H1 (cell line): ENCODE results near the gene MACF1. TPM values are rescaled to one million over a fixed set of nuclear protein-coding genes. Genes with fewer than 3 reads are reported as not detected.

Experiments used
- CTCF ChIA-PET: fragments of 300-600 bp; sonication (Branson Sonifier 250); formaldehyde crosslinking; loops from one replicate; lab custom pipeline; 2021; ENCODE audit not compliant: partially characterized antibody; lab: Charles Lee
- POLR2A ChIA-PET: fragments of 300-600 bp; sonication (Branson Sonifier 250); formaldehyde crosslinking; loops from one replicate; lab custom pipeline; 2021; ENCODE audit warnings: inconsistent platforms; ENCODE audit not compliant: partially characterized antibody; lab: Charles Lee
- DNase-seq, 2 experiments: peaks; one replicate each; pipeline versions ENCODE4 v3.0.0 to v3.0.0-alpha.2; 2010 to 2022; ENCODE audit warnings: low spot score in 2 of 2, low read depth in 1 of 2, mixed read lengths in 1 of 2
- FAIRE-seq: peaks from 2 replicates; lab custom pipeline; 2011; peaks lifted over from hg19 to GRCh38; lab: Jason Lieb, UNC
- H2AFZ ChIP-seq: 2 replicates; pipeline ENCODE4 v1.8.1; 2012; ENCODE audit warnings: low read length, inconsistent platforms
- H2AK5ac ChIP-seq: 2 replicates; pipeline ENCODE4 v1.6.1; 2013; ENCODE audit warnings: low read depth, low read length
- H2BK120ac ChIP-seq: replicated peaks from 2 replicates; pipeline ENCODE3; 2013; ENCODE audit warnings: low read depth, low read length, inconsistent platforms
- H2BK12ac ChIP-seq: 2 replicates; pipeline ENCODE4 v1.6.1; 2013; ENCODE audit warnings: low read depth, low read length
- H2BK15ac ChIP-seq: 2 replicates; pipeline ENCODE4 v1.6.1; 2013; ENCODE audit warnings: low read length
- H2BK20ac ChIP-seq: 2 replicates; pipeline ENCODE4 v1.6.1; 2013; ENCODE audit warnings: low read length
- H2BK5ac ChIP-seq: 2 replicates; pipeline ENCODE4 v1.6.1; 2013; ENCODE audit warnings: low read depth, low read length
- H3K14ac ChIP-seq: 2 replicates; pipeline ENCODE4 v1.6.1; 2013; ENCODE audit warnings: inconsistent platforms; ENCODE audit not compliant: insufficient read length
- H3K18ac ChIP-seq: 2 replicates; pipeline ENCODE4 v1.6.1; 2013; ENCODE audit warnings: low read length; ENCODE audit errors: extremely low read depth
- H3K23ac ChIP-seq: 2 replicates; pipeline ENCODE4 v1.6.1; 2013; ENCODE audit warnings: inconsistent platforms; ENCODE audit not compliant: insufficient read length
- H3K23me2 ChIP-seq: 2 replicates; pipeline ENCODE4 v1.6.1; 2013; ENCODE audit warnings: low read depth, low read length
- H3K27ac ChIP-seq: 2 replicates; pipeline ENCODE4 v1.6.1; 2011; ENCODE audit warnings: low read depth, low read length, inconsistent platforms
- H3K27me3 ChIP-seq, 4 experiments: replicated peaks in 1 of 4; 1 replicate in 1 of 4; 2 replicates in 3 of 4; pipeline versions ENCODE4 v1.6.1 to v1.8.1; 2011 to 2013; ENCODE audit warnings: low read length in 3 of 4, mild to moderate bottlenecking in 3 of 4, inconsistent platforms in 2 of 4, mixed read lengths in 2 of 4, moderate library complexity in 1 of 4; ENCODE audit not compliant: control insufficient read depth in 3 of 4, insufficient read depth in 3 of 4; ENCODE audit errors: extremely low read depth in 1 of 4
- H3K36me3 ChIP-seq, 4 experiments: 2 replicates each; pipeline versions ENCODE4 v1.6.1 to v1.8.1; 2011 to 2013; ENCODE audit warnings: mild to moderate bottlenecking in 4 of 4, low read length in 3 of 4, moderate library complexity in 2 of 4, control low read depth in 1 of 4, inconsistent platforms in 1 of 4; ENCODE audit not compliant: insufficient read depth in 4 of 4, control insufficient read depth in 2 of 4
- H3K4ac ChIP-seq: replicated peaks from 2 replicates; pipeline ENCODE3; 2013; ENCODE audit warnings: low read length, low read depth, mixed read lengths, inconsistent platforms; ENCODE audit not compliant: insufficient read length
- H3K4me1 ChIP-seq, 4 experiments: replicated peaks in 1 of 4; 1 replicate in 1 of 4; 2 replicates in 3 of 4; pipeline versions ENCODE4 v1.6.1 to v1.8.1; 2011 to 2013; ENCODE audit warnings: low read length in 3 of 4, inconsistent platforms in 2 of 4, mixed read lengths in 1 of 4; ENCODE audit not compliant: insufficient read depth in 4 of 4, control insufficient read depth in 3 of 4
- H3K4me2 ChIP-seq, 2 experiments: 2 replicates each; pipeline versions ENCODE4 v1.6.1 to v1.8.1; 2011 to 2013; ENCODE audit warnings: low read depth in 2 of 2, low read length in 2 of 2, control low read depth in 1 of 2, inconsistent platforms in 1 of 2, mild to moderate bottlenecking in 1 of 2; ENCODE audit not compliant: insufficient read depth in 1 of 2
- H3K4me3 ChIP-seq, 4 experiments: fragments of 200-600, 300-600 bp in 1 of 4; sonication (generic), shearing (Covaris generic), sonication (Bioruptor Twin) in 1 of 4; 2 replicates each; pipeline versions ENCODE4 v1.5.1 to v1.8.1; 2011 to 2016; ENCODE audit warnings: low read length in 4 of 4, low read depth in 3 of 4, control low read depth in 2 of 4, inconsistent platforms in 2 of 4, mild to moderate bottlenecking in 2 of 4, mixed read lengths in 1 of 4, moderate library complexity in 1 of 4; ENCODE audit not compliant: insufficient read depth in 2 of 4; ENCODE audit errors: extremely low read depth in 1 of 4
- H3K56ac ChIP-seq: replicated peaks from 2 replicates; pipeline ENCODE3; 2013; ENCODE audit warnings: low read depth, mild to moderate bottlenecking, mixed read lengths, low read length, inconsistent platforms; ENCODE audit not compliant: insufficient read length
- H3K79me1 ChIP-seq: 2 replicates; pipeline ENCODE4 v1.6.1; 2013; ENCODE audit warnings: low read depth, low read length, control low read depth
- H3K79me2 ChIP-seq, 2 experiments: 2 replicates each; pipeline versions ENCODE4 v1.6.1 to v1.8.1; 2012 to 2013; ENCODE audit warnings: low read length in 2 of 2, mild to moderate bottlenecking in 2 of 2, inconsistent platforms in 1 of 2; ENCODE audit not compliant: insufficient read depth in 2 of 2, control insufficient read depth in 1 of 2
- H3K9ac ChIP-seq, 4 experiments: replicated peaks in 1 of 4; 1 replicate in 1 of 4; 2 replicates in 3 of 4; pipeline versions ENCODE4 v1.6.1 to v1.8.1; 2011 to 2013; ENCODE audit warnings: low read depth in 3 of 4, low read length in 3 of 4, control low read depth in 2 of 4, mild to moderate bottlenecking in 2 of 4, moderate library complexity in 2 of 4, inconsistent platforms in 1 of 4; ENCODE audit errors: extremely low read depth in 1 of 4
- H3K9me3 ChIP-seq, 2 experiments: 2 replicates each; pipeline versions ENCODE4 v1.6.1 to v1.8.1; 2012 to 2013; ENCODE audit warnings: mild to moderate bottlenecking in 2 of 2, moderate library complexity in 2 of 2, control low read depth in 1 of 2, inconsistent platforms in 1 of 2, low read depth in 1 of 2, low read length in 1 of 2, mixed read lengths in 1 of 2; ENCODE audit not compliant: insufficient read depth in 2 of 2
- H4K20me1 ChIP-seq, 2 experiments: replicated peaks in 1 of 2; 2 replicates each; pipeline versions ENCODE3 to v1.8.1; 2011 to 2013; ENCODE audit warnings: inconsistent platforms in 2 of 2, low read length in 2 of 2, mild to moderate bottlenecking in 1 of 2; ENCODE audit not compliant: insufficient read depth in 2 of 2, control insufficient read depth in 1 of 2
- H4K5ac ChIP-seq: 2 replicates; pipeline ENCODE4 v1.6.1; 2013; ENCODE audit warnings: low read length, low read depth, mixed read lengths, inconsistent platforms; ENCODE audit not compliant: insufficient read length
- H4K8ac ChIP-seq: 2 replicates; pipeline ENCODE4 v1.8.0; 2013; ENCODE audit warnings: mild to moderate bottlenecking, moderate library complexity, low read length, inconsistent platforms; ENCODE audit not compliant: insufficient read depth; ENCODE audit errors: extremely low read depth
- H4K91ac ChIP-seq: replicated peaks from 2 replicates; pipeline ENCODE3; 2013; ENCODE audit warnings: low read length, mixed read lengths, inconsistent platforms; ENCODE audit not compliant: insufficient read length
- BACH1 ChIP-seq: IDR thresholded peaks from 2 replicates; pipeline ENCODE4 v1.6.1; 2012; ENCODE audit warnings: low read length, improper control_type of control experiment
- BCL11A ChIP-seq, 2 experiments: IDR thresholded peaks; one replicate each; pipeline ENCODE4 v1.6.1; 2011; ENCODE audit warnings: low read depth in 2 of 2, low read length in 2 of 2, mild to moderate bottlenecking in 2 of 2
- EP300 ChIP-seq, 2 experiments: IDR thresholded peaks; 1 replicate in 1 of 2; 2 replicates in 1 of 2; pipeline ENCODE4 v1.6.1; 2011 to 2012; ENCODE audit warnings: low read depth in 2 of 2, low read length in 2 of 2, mild to moderate bottlenecking in 2 of 2, borderline replicate concordance in 1 of 2, inconsistent platforms in 1 of 2, moderate library complexity in 1 of 2
- HDAC2 ChIP-seq, 2 experiments: fragments of 300-600 bp in 1 of 2; sonication (generic) in 1 of 2; IDR thresholded peaks; 2 replicates each; pipeline ENCODE4 v1.6.1; 2011 to 2012; ENCODE audit warnings: low read depth in 2 of 2, low read length in 2 of 2, mild to moderate bottlenecking in 2 of 2, moderate library complexity in 2 of 2, borderline replicate concordance in 1 of 2, inconsistent platforms in 1 of 2
- JUN ChIP-seq: IDR thresholded peaks from 2 replicates; pipeline ENCODE4 v1.6.1; 2011; ENCODE audit warnings: low read depth, mild to moderate bottlenecking, improper control_type of control experiment, low read length
- KDM5A ChIP-seq: fragments of 200-600 bp; IDR thresholded peaks from 2 replicates; pipeline ENCODE4 v1.7.1; 2012; ENCODE audit warnings: mild to moderate bottlenecking, low read length, inconsistent platforms, mixed read lengths
- NRF1 ChIP-seq: IDR thresholded peaks from 2 replicates; pipeline ENCODE4 v1.6.1; 2011; ENCODE audit warnings: mild to moderate bottlenecking, low read depth, low read length, improper control_type of control experiment
- PHF8 ChIP-seq: fragments of 200-600 bp; sonication (generic); conservative IDR thresholded peaks from 2 replicates; pipeline ENCODE4 v1.7.1; 2012; ENCODE audit warnings: low read depth, mild to moderate bottlenecking, inconsistent platforms, low read length, moderate library complexity
- POU5F1 ChIP-seq: IDR thresholded peaks from 2 replicates; pipeline ENCODE4 v1.6.1; 2011; ENCODE audit warnings: low read depth, mild to moderate bottlenecking, low read length, moderate library complexity
- SIN3A ChIP-seq, 2 experiments: IDR thresholded peaks in 1 of 2; conservative IDR thresholded peaks in 1 of 2; 2 replicates each; pipeline ENCODE4 v1.6.1; 2011 to 2012; ENCODE audit warnings: low read length in 2 of 2, improper control_type of control experiment in 1 of 2, low read depth in 1 of 2, mild to moderate bottlenecking in 1 of 2
- SIX5 ChIP-seq: IDR thresholded peaks from 2 replicates; pipeline ENCODE4 v1.6.1; 2011; ENCODE audit warnings: mild to moderate bottlenecking, low read depth, low read length
- SP1 ChIP-seq: IDR thresholded peaks from 2 replicates; pipeline ENCODE4 v1.6.1; 2011; ENCODE audit warnings: low read depth, low read length
- TBP ChIP-seq: IDR thresholded peaks from 2 replicates; pipeline ENCODE4 v1.6.1; 2011; ENCODE audit warnings: low read depth, low read length, improper control_type of control experiment
- WGBS, 2 experiments: shearing (Covaris generic) in 1 of 2; methylation state at CpG; one replicate each; pipeline versions ENCODE4 v1.1.6 to v1.1.7; 2013 to 2015; ENCODE audit warnings: low lambda C conversion rate in 2 of 2, mixed read lengths in 2 of 2, inconsistent platforms in 1 of 2, low coverage in 1 of 2, missing lambda C conversion rate in 1 of 2; ENCODE audit not compliant: insufficient replicate concordance in 2 of 2, insufficient coverage in 1 of 2, insufficient read length in 1 of 2; ENCODE audit errors: extremely low coverage in 1 of 2, missing lambda C conversion rate in 1 of 2; 5-methylcytosine and 5-hydroxymethylcytosine counted together
- polyA plus RNA-seq, 7 experiments: library from polyadenylated mRNA; depleted of rRNA in 3 of 7; stranded (reverse) in 5 of 7; unstranded in 2 of 7; fragments of >200 nt in 5 of 7; fragments of 200-250 nt in 2 of 7; gene quantifications; 1 replicate in 5 of 7; 2 replicates in 1 of 7; 4 replicates in 1 of 7; pipeline versions ENCODE4 v1.2.1 to v1.2.3, GENCODE V29; 2011 to 2013; ENCODE audit warnings: missing spikeins in 2 of 7, mixed read lengths in 2 of 7
- total RNA-seq: library from RNA; stranded (reverse); fragmentation: NEBNext Ultra II Directional; extraction: Animal tissue kit (Norgen Biotek cat#: 25700); gene quantifications from 2 replicates; pipeline ENCODE4 v1.2.1, GENCODE V29; 2021

The MACF1 gene
- total and polyA plus RNA-seq, 2 of the 8 experiments (the other 6 are each of a cell fraction or from before 2014, with no cell fraction given), result 59.8 to 285 TPM

DNA sequence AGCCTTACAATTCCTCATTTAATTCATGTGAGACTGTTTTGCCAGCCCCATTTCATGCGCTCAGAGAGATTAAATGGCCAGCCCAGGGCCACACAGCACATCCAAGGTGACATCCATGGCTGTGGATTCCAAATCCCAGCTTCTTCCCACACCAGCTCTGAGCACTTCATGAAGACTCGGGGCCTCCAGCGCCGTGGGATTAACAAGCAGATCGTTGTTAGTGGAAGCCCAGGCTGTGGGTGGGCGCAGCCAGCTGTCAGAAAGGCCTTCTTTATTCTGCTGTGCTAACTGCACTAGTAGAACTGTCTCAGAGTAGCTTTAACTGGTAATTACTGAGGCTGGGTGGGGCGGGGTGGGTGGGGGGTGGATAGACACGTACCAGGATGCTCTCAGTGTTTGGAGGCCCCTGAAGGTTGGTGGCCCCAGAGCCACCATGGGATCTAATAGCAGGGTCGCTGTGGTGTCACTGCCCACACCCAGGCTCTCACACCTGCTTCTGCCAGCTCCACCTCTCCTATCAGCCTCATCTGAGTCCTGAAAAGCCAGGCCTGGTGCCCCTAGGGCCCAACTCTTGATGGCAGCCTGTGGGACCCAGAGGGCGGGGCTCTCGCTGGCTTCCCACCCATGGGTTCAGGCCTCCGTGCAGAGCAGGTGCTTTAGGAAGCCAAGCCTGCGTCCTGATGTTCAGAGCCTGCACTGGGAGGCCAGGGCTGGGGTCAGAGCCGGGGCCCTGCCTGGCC, 290.3 kb downstream of the MACF1 start:
- WGBS, 2 experiments, result 90% methylated on average over 13 of the region's 14 CpGs; no CpG with 5 or more reads in 1 of the 2 experiments
- H3K18ac ChIP-seq, result no peak overlapping the region
- no peaks in the 10 kb centered on the region for H3K36me3 ChIP-seq
- no peaks in the 10 kb centered on the region for H3K79me2 ChIP-seq
- no peak overlapping the region for H3K56ac ChIP-seq
- no peak overlapping the region for H3K4me2 ChIP-seq
- no peak overlapping the region for H3K14ac ChIP-seq
- peaks cover 7% of the 10 kb centered on the region; the same call in 1 of the 2 replicates for H3K23me2 ChIP-seq
- POLR2A ChIA-PET, result no interaction called here
- H4K8ac ChIP-seq, result no peak overlapping the region
- H2BK15ac ChIP-seq, result no peak overlapping the region
- H3K27me3 ChIP-seq, result peaks cover 16 to 44% (median 37%) of the 10 kb centered on the region in 4 experiments
- CTCF ChIA-PET, result interaction anchor here (1.0 kb wide), 1 partner anchor 44 kb away, joined by 4 read pairs; no protein-coding TSS in a partner anchor
- TF ChIP-seq HDAC2 (IDR thresholded peaks at IDR 0.05; ENCODE audit: borderline replicate concordance in 1 of 2, low read depth in 2 of 2, low read length in 2 of 2) (no peak), BACH1 (no peak), TBP (no peak), JUN (no peak), PHF8 (no peak), NRF1 (no peak), SIN3A (conservative IDR thresholded peaks at IDR 0.05 in 1 of 2, IDR thresholded peaks at IDR 0.05 in 1 of 2; ENCODE audit: low read depth in 1 of 2, low read length in 2 of 2) (no peak), SIX5 (no peak), POU5F1 (no peak), BCL11A (IDR thresholded peaks at IDR 0.05; ENCODE audit: low read depth in 2 of 2, low read length in 2 of 2) (no peak), EP300 (IDR thresholded peaks at IDR 0.05; ENCODE audit: borderline replicate concordance in 1 of 2, low read depth in 2 of 2, low read length in 2 of 2) (no peak), KDM5A (no peak), SP1 (no peak)
- H4K20me1 ChIP-seq, result peaks cover 0 to 4% of the 10 kb centered on the region in 2 experiments
- no peak overlapping the region for H3K9ac ChIP-seq
- H3K79me1 ChIP-seq, result no peaks in the 10 kb centered on the region
- H3K4ac ChIP-seq, result no peak overlapping the region
- peaks cover 0 to 3% (median 0%) of the 10 kb centered on the region in 4 experiments; a peak in 3 of 7 replicates for H3K4me1 ChIP-seq
- H2AFZ ChIP-seq, result no peak overlapping the region
- no peak overlapping the region for H2BK120ac ChIP-seq
- H3K9me3 ChIP-seq, result no peaks in the 10 kb centered on the region
- no peak overlapping the region for H2BK5ac ChIP-seq
- H3K27ac ChIP-seq, result no peak overlapping the region
- DNase-seq (no peak), FAIRE-seq (no peak)
- no peak overlapping the region for H2BK12ac ChIP-seq
- H3K4me3 ChIP-seq, result no peak overlapping the region
- no peak overlapping the region for H2AK5ac ChIP-seq
- no peak overlapping the region for H2BK20ac ChIP-seq
- no peak overlapping the region for H3K23ac ChIP-seq
- no peak overlapping the region for H4K91ac ChIP-seq
- H4K5ac ChIP-seq, result no peak overlapping the region
